NK-92 treated with Interleukin-12 subunit alpha and Interleukin-12 subunit beta, amount 100 ng/mL, for 24 hours (cell line): ENCODE measurements around the gene RPS6KA1.
"Not testable (repeated sequence)": the region's sequence is repeated elsewhere in the genome, so short reads cannot be mapped to it uniquely, and the experiment has no call there.

ENCODE experiments used
- DNase-seq: peaks from one replicate; lab custom pipeline; 2025; lab: John Stamatoyannopoulos, UW

Gene RPS6KA1

GRCh38 chr1:26597629-26598039, 68.1 kb downstream of the RPS6KA1 start:
- DNase-seq: no peak

- no peak for DNase-seq
Observed at GRCh38 chr1:26598890-26599289, 69.3 kb downstream of the RPS6KA1 start.

GRCh38 chr1:26602378-26602959, 72.9 kb downstream of the RPS6KA1 start:
- no peak for DNase-seq

GRCh38 chr1:26603856-26604255, 74.3 kb downstream of the RPS6KA1 start:
- DNase-seq: no peak

- no peak for DNase-seq
Observed at GRCh38 chr1:26607186-26607585, 77.6 kb downstream of the RPS6KA1 start.

- DNase-seq: no peak
Observed at GRCh38 chr1:26608895-26609294, 79.3 kb downstream of the RPS6KA1 start.

GRCh38 chr1:26610781-26611180, 81.2 kb downstream of the RPS6KA1 start:
- DNase-seq: no peak

- not testable (repeated sequence) for DNase-seq
Observed at GRCh38 chr1:26612627-26613026, 83.1 kb downstream of the RPS6KA1 start.

- no peak for DNase-seq
Observed at GRCh38 chr1:26614655-26615411, 85.3 kb downstream of the RPS6KA1 start.

GRCh38 chr1:26616881-26617280, 87.3 kb downstream of the RPS6KA1 start:
- no peak for DNase-seq

- DNase-seq: no peak
Observed at GRCh38 chr1:26618561-26618960, 89.0 kb downstream of the RPS6KA1 start.
